Measurements from ENCODE around the gene RBFA. TPM values are rescaled to one million over a fixed set of nuclear protein-coding genes. Genes with fewer than 3 reads are reported as not detected.

The RBFA gene
- total and polyA plus RNA-seq, 2 of the 13 experiments (the other 11 are each of a cell fraction or from before 2014, with no cell fraction given), result 29.7 to 42.4 TPM

DNA sequence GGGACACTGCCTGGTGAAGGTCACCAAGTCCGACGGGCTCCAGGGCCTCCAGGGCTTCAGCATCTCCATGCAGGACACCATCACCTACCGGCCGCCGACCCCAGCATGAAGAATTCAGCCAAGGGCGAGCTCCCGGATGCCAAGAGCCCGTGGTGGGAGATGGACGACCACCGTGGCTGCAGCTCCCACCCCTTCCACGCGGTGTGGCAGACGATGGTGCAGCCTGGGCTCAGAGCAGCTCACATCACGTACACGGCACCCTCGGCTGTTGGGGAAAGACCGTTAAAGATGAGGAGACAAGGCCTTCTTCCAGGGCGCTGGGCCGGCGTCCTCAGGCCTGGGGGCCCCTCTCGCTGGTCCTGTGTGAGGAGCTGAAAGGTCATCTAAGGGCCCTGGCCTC is 43.6 kb downstream of the RBFA start:
- in situ Hi-C loops (cut with HindIII; ENCODE audit: extremely low pct_ligation_motif_present, low pct_unique_long_range_greater_than_20kb) (no loop called here), intact Hi-C loops (cut with micrococcal nuclease; ENCODE audit: unreplicated experiment) (no loop called here)
- Histone ChIP-seq H3K9ac (ENCODE audit: insufficient read depth, low read depth, low read length) (no peak overlapping the region), H3K4me2 (ENCODE audit: low read depth, low read length) (no peak overlapping the region), H3K9me3 (ENCODE audit: low read length) (no peaks in the 10 kb centered on the region), H3K4me3 (replicated peaks in 1 of 3; ENCODE audit: insufficient read depth in 1 of 3, low read depth in 2 of 3, low read length in 3 of 3) (no peak overlapping the region), H4K20me1 (ENCODE audit: insufficient read depth, low read length) (no peaks in the 10 kb centered on the region), H3K27ac (ENCODE audit: extremely low read length, insufficient read depth, low read length) (no peak overlapping the region), H3K36me3 (replicated peaks in 1 of 2; ENCODE audit: control insufficient read depth in 1 of 2, insufficient read depth in 2 of 2, low read length in 2 of 2) (no peaks in the 10 kb centered on the region), H3K27me3 (ENCODE audit: control insufficient read depth in 1 of 2, insufficient read depth in 2 of 2, low read length in 2 of 2) (peaks cover 0 to 30% of the 10 kb centered on the region in 2 experiments; a peak in 2 of 5 replicates), H2AFZ (ENCODE audit: low read length) (no peak overlapping the region), H3K4me1 (ENCODE audit: insufficient read depth, low read length) (no peaks in the 10 kb centered on the region), H3K79me2 (ENCODE audit: insufficient read depth, low read length) (no peaks in the 10 kb centered on the region)
- POLR2A ChIA-PET, result no interaction called here
- TF ChIP-seq MZF1 (CRISPR knock-in tag; IDR thresholded peaks at IDR 0.05; ENCODE audit: borderline replicate concordance), result no peak
- TF ChIP-seq ZNF746 (CRISPR knock-in tag; IDR thresholded peaks at IDR 0.05), result no peak
- no peak for TF ChIP-seq ZNF720 (CRISPR knock-in tag; IDR thresholded peaks at IDR 0.05)
- TF ChIP-seq, protein P1, sequence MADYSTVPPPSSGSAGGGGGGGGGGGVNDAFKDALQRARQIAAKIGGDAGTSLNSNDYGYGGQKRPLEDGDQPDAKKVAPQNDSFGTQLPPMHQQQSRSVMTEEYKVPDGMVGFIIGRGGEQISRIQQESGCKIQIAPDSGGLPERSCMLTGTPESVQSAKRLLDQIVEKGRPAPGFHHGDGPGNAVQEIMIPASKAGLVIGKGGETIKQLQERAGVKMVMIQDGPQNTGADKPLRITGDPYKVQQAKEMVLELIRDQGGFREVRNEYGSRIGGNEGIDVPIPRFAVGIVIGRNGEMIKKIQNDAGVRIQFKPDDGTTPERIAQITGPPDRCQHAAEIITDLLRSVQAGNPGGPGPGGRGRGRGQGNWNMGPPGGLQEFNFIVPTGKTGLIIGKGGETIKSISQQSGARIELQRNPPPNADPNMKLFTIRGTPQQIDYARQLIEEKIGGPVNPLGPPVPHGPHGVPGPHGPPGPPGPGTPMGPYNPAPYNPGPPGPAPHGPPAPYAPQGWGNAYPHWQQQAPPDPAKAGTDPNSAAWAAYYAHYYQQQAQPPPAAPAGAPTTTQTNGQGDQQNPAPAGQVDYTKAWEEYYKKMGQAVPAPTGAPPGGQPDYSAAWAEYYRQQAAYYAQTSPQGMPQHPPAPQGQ (CRISPR knock-in tag; IDR thresholded peaks at IDR 0.05; ENCODE audit: borderline replicate concordance), result no peak
- no peak for TF ChIP-seq KLF11 (CRISPR knock-in tag; IDR thresholded peaks at IDR 0.05)
- TF ChIP-seq, protein P2, sequence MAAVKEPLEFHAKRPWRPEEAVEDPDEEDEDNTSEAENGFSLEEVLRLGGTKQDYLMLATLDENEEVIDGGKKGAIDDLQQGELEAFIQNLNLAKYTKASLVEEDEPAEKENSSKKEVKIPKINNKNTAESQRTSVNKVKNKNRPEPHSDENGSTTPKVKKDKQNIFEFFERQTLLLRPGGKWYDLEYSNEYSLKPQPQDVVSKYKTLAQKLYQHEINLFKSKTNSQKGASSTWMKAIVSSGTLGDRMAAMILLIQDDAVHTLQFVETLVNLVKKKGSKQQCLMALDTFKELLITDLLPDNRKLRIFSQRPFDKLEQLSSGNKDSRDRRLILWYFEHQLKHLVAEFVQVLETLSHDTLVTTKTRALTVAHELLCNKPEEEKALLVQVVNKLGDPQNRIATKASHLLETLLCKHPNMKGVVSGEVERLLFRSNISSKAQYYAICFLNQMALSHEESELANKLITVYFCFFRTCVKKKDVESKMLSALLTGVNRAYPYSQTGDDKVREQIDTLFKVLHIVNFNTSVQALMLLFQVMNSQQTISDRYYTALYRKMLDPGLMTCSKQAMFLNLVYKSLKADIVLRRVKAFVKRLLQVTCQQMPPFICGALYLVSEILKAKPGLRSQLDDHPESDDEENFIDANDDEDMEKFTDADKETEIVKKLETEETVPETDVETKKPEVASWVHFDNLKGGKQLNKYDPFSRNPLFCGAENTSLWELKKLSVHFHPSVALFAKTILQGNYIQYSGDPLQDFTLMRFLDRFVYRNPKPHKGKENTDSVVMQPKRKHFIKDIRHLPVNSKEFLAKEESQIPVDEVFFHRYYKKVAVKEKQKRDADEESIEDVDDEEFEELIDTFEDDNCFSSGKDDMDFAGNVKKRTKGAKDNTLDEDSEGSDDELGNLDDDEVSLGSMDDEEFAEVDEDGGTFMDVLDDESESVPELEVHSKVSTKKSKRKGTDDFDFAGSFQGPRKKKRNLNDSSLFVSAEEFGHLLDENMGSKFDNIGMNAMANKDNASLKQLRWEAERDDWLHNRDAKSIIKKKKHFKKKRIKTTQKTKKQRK (IDR thresholded peaks at IDR 0.05; ENCODE audit: low read length), result no peak
- TF ChIP-seq, protein P3, sequence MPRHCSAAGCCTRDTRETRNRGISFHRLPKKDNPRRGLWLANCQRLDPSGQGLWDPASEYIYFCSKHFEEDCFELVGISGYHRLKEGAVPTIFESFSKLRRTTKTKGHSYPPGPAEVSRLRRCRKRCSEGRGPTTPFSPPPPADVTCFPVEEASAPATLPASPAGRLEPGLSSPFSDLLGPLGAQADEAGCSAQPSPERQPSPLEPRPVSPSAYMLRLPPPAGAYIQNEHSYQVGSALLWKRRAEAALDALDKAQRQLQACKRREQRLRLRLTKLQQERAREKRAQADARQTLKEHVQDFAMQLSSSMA (CRISPR knock-in tag; IDR thresholded peaks at IDR 0.05), result no peak
- TF ChIP-seq, protein P4, sequence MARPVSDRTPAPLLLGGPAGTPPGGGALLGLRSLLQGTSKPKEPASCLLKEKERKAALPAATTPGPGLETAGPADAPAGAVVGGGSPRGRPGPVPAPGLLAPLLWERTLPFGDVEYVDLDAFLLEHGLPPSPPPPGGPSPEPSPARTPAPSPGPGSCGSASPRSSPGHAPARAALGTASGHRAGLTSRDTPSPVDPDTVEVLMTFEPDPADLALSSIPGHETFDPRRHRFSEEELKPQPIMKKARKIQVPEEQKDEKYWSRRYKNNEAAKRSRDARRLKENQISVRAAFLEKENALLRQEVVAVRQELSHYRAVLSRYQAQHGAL (CRISPR knock-in tag; IDR thresholded peaks at IDR 0.05; ENCODE audit: not compliant biosample characterization), result no peak
- TF ChIP-seq GTF2F1 (IDR thresholded peaks at IDR 0.05; ENCODE audit: low read length), result no peak
- TF ChIP-seq ZMAT3 (CRISPR knock-in tag; conservative IDR thresholded peaks at IDR 0.05), result no peak
- TF ChIP-seq POLR2G (IDR thresholded peaks at IDR 0.05; ENCODE audit: low read depth, low read length), result no peak
- TF ChIP-seq, protein P5, sequence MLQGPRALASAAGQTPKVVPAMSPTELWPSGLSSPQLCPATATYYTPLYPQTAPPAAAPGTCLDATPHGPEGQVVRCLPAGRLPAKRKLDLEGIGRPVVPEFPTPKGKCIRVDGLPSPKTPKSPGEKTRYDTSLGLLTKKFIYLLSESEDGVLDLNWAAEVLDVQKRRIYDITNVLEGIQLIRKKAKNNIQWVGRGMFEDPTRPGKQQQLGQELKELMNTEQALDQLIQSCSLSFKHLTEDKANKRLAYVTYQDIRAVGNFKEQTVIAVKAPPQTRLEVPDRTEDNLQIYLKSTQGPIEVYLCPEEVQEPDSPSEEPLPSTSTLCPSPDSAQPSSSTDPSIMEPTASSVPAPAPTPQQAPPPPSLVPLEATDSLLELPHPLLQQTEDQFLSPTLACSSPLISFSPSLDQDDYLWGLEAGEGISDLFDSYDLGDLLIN (CRISPR knock-in tag; IDR thresholded peaks at IDR 0.05; ENCODE audit: borderline replicate concordance), result no peak
- TF ChIP-seq DNMT3B (CRISPR knock-in tag; conservative IDR thresholded peaks at IDR 0.05), result no peak
- no peak for TF ChIP-seq KLF15 (CRISPR knock-in tag; IDR thresholded peaks at IDR 0.05; ENCODE audit: borderline replicate concordance)
- DNase-seq (ENCODE audit: low spot score) (no peak), ATAC-seq (no peak), FAIRE-seq (no peak)
- BruUV-seq (replicated peaks), result no TSS peak
- WGBS (ENCODE audit: low lambda C conversion rate), result 85% methylated on average over 11 of the region's 21 CpGs
- CTCF ChIA-PET (ENCODE audit: low intra/inter-chr PET ratio, low total read pairs), result no interaction called here

Data from HepG2 (cell line).